GM15510 (cell line): Measurements from ENCODE around the gene CRMP1.

Experiments
- POLR2A ChIP-seq: IDR thresholded peaks from 3 replicates; pipeline ENCODE4 v1.6.1; 2011; ENCODE audit warnings: borderline replicate concordance; ENCODE audit not compliant: insufficient read length; ENCODE audit errors: extremely low read depth

The CRMP1 gene

DNA sequence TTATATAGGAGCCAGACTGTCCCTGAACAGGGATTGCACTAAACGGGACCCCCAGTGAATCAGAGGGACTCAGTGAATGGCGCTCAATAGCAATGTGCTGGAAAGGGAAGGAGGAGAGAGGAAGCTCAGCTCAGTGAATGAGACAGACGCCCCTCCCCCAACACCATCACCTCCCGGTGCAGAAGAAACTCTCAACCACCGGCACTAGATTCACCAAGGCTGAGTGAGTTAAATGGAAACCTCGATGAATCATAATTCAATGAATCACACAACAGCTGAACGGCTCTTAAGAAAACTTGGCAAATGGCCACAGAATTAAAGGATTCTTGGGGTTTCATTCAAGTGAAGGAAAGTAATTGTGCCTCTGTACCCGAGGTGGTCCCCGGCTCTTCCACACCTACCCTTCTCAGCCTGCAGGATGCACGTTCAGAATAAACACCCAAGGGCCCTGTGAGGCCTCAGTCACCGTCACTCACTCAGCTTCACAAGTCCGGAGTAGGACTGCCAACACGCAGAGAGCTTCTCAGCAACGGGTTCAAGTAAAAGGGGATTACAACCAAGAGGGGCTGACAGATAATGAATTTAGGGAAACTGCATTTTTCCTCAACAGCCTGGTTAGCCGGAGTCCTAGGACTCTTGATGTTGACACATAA, 29.3 kb downstream of the CRMP1 start:
- TF ChIP-seq POLR2A = no peak

DNA sequence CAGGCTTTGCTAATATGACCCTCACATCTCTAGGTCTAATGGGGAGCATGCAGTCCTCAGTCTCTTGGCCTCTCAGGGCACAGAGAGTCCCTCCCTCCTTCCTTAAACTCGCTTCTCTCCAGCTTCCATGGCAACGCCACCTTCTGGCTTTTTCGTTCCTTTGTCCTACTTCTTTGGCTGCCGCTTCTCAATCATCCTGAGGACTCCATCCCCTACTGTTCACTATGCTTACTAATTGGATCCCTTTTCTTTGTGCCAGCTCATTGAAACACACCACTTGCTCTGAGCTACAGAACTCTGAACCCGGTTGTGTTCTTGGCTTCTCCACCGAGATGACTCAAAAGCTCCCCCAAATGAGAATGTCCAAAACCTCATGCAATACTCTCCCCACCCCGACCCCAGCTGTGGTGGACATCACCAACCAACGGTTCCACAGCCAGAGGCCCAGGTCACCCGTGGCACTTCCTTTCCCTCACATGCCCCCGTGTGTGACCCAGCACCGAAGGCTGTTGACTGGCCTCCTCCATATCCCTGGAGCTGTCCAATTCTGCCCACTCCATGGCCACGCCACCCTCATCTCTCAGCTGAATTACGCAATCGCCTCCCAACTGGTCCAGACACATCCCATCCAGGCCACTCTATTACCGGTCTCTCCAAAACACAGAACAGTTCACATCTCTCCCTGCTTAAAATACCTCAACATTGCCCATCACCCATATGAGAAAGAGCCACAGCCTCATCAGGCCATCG, 34.7 kb downstream of the CRMP1 start:
- TF ChIP-seq POLR2A = no peak

DNA sequence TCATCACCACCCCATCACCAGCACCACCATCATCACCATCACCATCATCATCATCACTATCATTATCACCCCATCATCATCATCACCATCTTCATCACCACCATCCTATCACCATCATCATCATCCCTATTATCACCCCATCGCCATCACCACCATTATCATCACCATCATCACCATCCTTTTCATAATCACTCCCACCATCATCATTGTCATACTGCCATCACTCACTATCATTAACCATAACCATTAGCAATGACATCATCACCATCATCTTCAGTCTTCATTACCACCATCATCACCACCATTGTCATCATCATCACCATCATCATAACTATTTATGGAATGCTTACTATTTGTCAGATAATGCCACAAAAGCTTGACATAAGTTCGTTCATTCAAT, 35.7 kb downstream of the CRMP1 start:
- no peak for TF ChIP-seq POLR2A

DNA sequence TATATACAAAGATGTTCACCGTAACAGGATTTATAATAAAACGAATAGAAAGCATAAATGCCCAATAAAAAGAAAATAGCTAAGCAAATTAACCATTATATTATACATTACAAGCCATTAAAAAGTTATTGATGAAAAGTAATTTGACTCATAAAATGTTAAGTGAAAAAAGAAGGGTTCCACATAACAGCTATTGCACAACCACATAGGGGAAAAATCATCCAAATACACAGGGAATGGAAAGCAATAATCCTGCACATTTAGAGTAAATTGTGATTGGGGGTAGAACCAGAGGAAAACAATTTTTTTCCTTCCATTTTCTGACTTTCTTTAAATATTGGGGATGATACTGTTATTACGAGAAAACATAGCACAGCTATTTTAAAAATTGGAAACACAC, 38.0 kb downstream of the CRMP1 start:
- TF ChIP-seq POLR2A = no peak

DNA sequence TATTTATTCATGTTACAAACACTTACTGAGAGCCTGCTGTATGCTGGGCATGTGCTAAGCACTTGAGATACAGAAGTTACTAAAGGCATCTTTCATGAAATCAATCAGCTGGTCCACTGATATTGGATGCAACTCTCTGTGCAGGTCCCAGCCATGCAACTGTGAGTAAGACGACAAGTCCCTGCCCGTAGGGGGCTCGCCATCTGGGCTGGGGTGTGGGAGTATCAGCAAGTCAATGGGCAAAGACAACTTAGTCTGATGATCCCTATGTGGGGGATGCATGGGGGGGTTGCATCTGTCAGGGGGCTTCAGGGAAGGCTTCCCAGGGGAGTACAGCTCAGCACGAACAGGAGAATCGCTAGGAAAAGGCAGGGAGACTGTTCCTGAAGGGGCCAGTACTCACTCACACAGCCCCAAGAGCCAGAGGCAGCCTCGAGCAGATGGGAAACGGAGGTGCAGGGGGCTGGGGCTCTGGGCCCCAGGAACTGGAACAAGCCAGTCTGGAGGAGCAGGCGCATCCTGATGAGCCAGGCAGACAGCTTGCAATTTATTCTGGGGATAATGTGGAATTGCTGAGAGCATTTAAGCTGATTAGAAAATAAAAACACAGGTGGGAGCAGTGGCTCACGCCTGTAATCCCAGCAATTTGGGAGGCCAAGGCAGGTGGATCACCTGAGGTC, 40.2 kb downstream of the CRMP1 start:
- no peak for TF ChIP-seq POLR2A

DNA sequence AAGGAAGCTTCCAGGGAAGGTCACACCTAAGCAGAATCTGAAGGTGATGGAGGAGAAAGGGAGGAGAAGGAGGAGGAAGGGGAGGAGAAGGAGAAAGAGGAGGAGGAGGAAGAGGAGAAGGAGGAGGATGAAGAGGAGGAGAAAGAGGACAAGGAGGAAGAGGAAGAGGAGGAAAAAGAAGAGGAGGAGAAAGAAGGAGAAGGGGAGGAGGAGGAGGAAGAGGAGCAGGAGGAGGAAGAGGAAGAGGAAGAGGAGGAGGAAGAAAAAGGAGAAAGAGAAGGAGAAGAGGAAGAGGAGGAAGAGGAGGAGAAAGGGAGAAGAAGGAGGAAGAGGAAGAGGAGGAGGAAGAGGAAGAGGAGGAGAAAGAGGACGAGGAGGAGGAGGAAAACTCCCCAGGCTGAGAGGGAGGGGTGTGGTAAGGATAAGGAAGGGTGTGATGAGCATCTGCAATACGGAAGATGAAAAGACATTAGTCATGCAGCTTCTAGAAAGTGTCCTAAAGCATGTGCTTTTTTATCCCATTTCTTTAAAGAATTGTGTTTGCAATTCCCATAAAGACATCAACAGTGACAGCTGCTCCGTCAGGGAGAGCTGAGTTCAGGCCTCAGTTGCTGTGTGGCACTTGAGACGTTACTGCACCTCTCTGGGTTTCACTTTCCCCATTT, 41.1 kb downstream of the CRMP1 start:
- TF ChIP-seq POLR2A = no peak

DNA sequence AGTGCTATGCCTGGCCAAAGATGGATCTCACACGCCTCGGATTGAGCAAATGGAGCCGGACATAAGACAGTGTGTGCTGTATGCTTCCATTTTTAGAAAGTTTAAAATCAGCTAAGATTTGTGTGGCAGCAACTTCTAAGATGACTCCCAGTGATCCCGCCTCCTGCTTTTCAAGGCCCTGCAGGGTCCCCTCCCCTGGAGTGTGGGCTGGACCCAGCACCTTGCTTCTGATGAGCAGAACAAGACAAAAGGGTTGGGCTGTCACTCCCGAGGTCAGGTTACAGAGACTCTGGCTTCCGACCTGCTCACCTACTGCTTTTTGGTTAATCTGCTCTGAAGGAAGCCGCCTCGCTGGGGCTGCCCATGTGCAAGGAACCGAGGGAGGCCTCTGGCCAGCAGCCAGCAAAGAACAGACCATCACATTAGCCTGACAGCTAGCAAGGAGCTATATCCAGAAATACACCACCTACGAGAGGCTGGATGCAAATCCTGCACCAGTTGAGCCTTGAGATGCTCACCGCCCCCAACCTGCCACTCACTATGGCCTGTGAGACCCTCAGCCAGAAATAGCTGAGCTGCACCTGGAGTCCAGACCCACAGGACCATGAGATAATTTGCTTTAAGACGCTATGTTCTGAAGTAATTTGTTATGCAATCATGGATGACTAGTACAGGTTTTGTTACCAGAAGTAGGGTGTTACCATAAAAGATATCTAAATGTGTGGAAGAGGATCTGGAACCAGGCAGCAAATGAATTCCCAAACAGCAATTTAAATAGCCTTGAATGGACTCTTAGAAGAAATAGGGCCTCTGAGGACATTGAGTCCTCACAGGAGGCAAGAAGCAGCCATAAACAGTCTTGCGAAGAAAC, 47.6 kb downstream of the CRMP1 start:
- no peak for TF ChIP-seq POLR2A

DNA sequence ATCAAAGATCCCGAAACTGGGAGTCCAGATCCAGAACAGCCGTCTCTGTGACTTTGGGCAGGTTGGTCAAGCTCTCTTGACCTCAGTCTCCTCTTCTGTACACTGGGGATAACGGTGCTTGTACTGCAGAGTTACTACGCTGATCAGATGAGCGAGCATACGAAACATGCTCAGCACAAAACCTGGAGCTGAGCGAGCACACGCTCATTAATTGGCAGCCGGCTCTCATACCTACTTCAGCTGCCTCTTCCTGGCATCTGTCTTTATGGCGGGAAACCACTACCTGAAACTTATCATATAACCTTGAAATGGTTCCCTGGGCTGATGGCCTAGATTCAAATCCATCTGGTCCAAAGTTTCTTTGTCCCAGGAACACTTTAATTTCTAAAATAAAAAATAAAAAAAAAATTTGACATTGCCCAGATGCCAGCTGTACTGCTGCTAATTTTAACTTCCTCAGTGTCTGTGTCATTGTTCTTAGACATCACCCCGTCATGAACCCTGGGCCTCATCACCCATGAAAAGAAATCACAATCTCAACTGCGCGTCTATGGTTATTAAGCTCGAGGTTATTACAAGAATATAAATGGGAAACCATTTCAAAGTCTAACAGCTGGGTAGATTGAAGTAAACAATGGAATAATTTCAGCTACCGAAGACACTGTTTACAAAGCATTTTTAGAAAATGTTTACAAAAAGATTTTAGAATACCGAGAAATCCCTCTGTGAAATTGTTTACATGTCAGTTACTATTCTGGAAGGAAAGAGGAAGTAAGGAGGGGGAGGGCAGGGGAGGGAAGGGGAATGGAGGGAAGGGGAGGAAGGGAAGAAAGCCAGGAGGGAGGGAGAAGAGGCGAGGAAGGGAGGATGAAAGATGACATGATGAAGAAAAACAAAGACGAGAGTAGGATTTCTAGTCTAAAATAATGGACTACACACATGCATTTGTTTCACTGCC, 49.0 kb downstream of the CRMP1 start:
- TF ChIP-seq POLR2A = no peak

DNA sequence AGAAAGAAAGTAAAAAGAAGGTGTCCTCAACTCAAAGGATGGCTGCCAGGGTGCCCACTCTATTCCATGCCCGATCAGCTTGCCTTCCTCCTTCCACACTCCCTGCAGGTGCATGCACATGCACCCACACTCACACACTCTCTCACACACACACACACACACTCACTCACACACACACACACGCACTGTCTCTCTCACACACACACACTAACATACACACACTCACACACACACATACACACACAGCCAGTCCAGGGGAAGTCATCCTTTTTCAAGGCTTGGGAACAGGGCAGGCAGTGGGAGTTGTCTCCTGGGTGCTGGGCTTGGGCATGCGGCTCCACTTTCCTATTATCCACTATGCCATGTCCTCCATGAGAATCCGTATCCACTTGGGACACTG, 50.4 kb downstream of the CRMP1 start:
- no peak for TF ChIP-seq POLR2A

DNA sequence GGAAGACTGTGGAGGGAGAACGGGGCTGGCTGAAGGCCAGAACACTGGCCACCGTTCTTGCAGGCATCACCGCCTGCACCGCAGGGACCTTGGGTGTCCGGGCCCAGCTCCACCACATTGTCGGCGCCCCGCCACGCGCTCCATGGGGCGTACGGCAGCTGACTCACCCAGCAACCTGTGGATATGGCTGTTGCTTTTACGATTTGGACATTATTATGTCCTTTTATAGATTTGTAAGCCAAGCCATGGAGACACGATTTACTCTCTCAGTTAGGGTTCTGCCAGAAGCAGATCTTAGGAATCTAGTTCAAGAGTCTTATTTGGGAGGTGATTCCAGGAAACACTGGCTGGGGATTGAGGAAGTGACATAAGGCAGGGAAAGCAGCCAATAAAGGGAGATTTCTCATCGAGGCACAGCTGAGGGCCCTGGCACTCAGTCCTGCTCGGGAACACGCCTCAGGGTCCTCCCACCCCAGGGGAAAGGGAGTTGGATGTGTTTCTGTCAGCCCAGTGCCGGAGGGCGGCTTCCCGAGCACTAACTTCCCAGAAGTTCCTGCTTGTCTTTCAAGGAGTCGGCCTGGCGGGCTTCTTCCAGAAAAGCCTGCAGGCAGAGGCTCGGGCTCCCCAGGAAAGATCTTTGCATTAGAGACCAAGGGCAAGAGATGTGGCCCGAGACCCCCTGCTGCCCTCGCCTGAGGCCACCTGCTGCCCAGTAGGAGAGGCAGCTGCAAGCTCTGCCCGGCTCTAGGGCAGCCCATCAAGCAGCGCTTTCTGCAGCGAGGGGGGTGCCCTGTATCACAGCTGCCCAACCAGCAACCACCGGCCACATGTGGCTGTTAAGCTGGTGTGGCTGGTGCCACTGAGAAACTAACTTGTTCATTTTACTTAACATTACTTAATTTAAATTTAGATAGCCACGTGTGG, 52.9 kb downstream of the CRMP1 start:
- TF ChIP-seq POLR2A = no peak

DNA sequence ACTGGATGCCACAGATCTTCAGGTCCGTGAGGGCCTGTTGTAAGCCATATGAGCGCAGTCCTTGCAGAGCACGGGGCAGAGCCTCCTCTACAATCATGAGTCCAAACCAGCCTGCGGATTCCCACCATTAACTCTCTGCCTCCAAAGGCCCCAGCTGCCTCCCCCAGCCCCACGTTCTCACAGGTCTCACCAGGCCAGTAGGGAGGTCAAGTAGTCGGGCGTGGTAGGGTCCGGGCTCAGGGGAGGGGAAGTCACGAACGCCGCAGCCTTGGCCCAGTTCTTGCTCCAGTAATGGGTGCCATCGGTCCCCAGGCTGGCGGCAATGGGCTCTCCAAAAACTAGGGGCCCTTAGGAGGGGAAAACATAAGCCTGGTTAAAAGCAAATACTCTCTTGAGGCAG, 53.6 kb downstream of the CRMP1 start:
- no peak for TF ChIP-seq POLR2A

DNA sequence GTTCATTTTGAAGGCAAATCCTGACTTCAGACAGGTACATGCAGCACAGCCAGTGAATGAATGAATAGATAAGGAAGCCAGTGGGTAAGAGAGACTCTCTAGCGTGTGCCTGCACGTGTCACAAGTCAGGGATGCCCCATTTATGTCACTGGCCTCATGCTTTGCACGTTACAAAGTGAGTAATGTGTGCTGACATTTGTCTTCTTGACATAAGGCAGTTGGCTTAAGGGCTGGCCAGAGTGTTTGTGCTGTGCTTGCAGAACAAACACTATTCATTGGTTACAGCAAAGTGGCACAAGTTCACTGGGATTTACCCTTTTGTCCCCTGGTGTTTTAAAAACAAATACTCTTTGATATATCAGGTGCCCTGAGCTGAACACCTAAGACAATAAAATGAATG, 55.9 kb downstream of the CRMP1 start:
- TF ChIP-seq POLR2A = no peak
